ENCODE results near the gene NOC4L.

DNA sequence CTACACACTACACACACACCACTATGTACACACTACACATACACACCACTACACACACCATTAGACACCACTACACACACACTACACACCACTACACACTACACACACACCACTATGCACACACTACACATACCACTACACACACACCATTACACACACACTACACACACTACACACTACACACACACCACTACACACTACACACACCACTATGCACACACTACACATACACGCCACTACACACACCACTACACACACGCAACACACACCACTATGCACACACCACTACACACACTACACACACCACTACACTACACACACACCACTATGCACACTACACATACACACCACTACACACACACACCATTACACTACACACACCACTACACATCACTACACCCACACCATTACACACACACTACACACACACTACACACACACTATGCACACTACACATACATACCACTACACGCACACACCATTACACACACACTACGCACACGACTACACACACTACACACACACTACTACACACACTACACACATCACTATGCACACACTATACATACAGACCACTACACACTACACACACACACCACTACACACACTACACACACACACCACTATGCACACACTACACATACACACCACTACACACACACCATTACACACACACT, 13.6 kb downstream of the NOC4L start:
- TF ChIP-seq, protein P1, sequence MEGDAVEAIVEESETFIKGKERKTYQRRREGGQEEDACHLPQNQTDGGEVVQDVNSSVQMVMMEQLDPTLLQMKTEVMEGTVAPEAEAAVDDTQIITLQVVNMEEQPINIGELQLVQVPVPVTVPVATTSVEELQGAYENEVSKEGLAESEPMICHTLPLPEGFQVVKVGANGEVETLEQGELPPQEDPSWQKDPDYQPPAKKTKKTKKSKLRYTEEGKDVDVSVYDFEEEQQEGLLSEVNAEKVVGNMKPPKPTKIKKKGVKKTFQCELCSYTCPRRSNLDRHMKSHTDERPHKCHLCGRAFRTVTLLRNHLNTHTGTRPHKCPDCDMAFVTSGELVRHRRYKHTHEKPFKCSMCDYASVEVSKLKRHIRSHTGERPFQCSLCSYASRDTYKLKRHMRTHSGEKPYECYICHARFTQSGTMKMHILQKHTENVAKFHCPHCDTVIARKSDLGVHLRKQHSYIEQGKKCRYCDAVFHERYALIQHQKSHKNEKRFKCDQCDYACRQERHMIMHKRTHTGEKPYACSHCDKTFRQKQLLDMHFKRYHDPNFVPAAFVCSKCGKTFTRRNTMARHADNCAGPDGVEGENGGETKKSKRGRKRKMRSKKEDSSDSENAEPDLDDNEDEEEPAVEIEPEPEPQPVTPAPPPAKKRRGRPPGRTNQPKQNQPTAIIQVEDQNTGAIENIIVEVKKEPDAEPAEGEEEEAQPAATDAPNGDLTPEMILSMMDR (conservative IDR thresholded peaks at IDR 0.05; ENCODE audit: low read depth in 2 of 2), result no peak
- TF ChIP-seq POLR2AphosphoS5 (IDR thresholded peaks at IDR 0.05; ENCODE audit: low read depth) (no peak), EZH2 (IDR thresholded peaks at IDR 0.05; ENCODE audit: low read depth, unreplicated experiment) (no peak), JUNB (IDR thresholded peaks at IDR 0.05; ENCODE audit: unreplicated experiment) (no peak), EZH2phosphoT487 (IDR thresholded peaks at IDR 0.05; ENCODE audit: unreplicated experiment) (no peak), STAT1 (IDR thresholded peaks at IDR 0.05; ENCODE audit: unreplicated experiment) (no peak), CREB1 (CRISPR knock-in tag; IDR thresholded peaks at IDR 0.05; ENCODE audit: low read depth) (no peak)
- TF ChIP-seq, protein P2, sequence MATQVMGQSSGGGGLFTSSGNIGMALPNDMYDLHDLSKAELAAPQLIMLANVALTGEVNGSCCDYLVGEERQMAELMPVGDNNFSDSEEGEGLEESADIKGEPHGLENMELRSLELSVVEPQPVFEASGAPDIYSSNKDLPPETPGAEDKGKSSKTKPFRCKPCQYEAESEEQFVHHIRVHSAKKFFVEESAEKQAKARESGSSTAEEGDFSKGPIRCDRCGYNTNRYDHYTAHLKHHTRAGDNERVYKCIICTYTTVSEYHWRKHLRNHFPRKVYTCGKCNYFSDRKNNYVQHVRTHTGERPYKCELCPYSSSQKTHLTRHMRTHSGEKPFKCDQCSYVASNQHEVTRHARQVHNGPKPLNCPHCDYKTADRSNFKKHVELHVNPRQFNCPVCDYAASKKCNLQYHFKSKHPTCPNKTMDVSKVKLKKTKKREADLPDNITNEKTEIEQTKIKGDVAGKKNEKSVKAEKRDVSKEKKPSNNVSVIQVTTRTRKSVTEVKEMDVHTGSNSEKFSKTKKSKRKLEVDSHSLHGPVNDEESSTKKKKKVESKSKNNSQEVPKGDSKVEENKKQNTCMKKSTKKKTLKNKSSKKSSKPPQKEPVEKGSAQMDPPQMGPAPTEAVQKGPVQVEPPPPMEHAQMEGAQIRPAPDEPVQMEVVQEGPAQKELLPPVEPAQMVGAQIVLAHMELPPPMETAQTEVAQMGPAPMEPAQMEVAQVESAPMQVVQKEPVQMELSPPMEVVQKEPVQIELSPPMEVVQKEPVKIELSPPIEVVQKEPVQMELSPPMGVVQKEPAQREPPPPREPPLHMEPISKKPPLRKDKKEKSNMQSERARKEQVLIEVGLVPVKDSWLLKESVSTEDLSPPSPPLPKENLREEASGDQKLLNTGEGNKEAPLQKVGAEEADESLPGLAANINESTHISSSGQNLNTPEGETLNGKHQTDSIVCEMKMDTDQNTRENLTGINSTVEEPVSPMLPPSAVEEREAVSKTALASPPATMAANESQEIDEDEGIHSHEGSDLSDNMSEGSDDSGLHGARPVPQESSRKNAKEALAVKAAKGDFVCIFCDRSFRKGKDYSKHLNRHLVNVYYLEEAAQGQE (IDR thresholded peaks at IDR 0.05; ENCODE audit: unreplicated experiment), result no peak

All from GM23338 (cell line).